ENCODE results near the gene OR10J1. TPM values are rescaled to one million over a fixed set of nuclear protein-coding genes. Genes with fewer than 3 reads are reported as not detected.

The OR10J1 gene
- polyA plus RNA-seq, 10 donors: 0.03 TPM; not detected in 9

Other genes with a start within 250 kb of the OR10J1 start
- gene ACKR1, start 234.8 kb upstream of the OR10J1 start, polyA plus RNA-seq (ENCODE audit: insufficient read length in 10 of 10): 1 to 10 TPM; 1.3 to 3.9 (median 2.1) TPM
- 1 to 10 TPM in 1 of 10 donors, under 1 TPM in 9; 0.26 to 1.5 (median 0.46) TPM for gene FCER1A, start 137.4 kb upstream of the OR10J1 start, polyA plus RNA-seq (ENCODE audit: insufficient read length in 10 of 10)
- not detected for gene OR10J4, start 7.5 kb upstream of the OR10J1 start, polyA plus RNA-seq (ENCODE audit: insufficient read length in 10 of 10)
- not detected for gene OR10J5, start 96.3 kb downstream of the OR10J1 start, polyA plus RNA-seq (ENCODE audit: insufficient read length in 10 of 10)
- not detected for gene APCS, start 148.1 kb downstream of the OR10J1 start, polyA plus RNA-seq (ENCODE audit: insufficient read length in 10 of 10)

Data from muscle of back (tissue), 10 donors.